CMK (cell line): ENCODE data around the gene TAF4.
"Not testable (repeated sequence)": the region's sequence is repeated elsewhere in the genome, so short reads cannot be mapped to it uniquely, and the experiment has no call there.

Experiments used
- DNase-seq: peaks from one replicate; pipeline ENCODE4 v3.0.0-alpha.2; 2010; ENCODE audit warnings: low read depth

TAF4 gene

DNA sequence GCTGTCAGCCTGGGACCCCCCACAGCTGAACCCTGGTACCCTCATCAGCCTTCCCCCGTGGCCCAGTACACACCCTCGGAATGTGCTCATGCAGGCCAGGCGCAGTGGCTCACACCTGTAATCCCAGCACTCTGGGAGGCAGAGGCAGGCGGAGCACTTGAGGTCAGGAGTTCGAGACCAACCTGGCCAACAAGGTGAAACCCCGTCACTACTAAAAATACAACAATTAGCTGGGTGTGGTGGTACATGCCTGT lies 9.9 kb downstream of the TAF4 start:
- DNase-seq = not testable (repeated sequence)

DNA sequence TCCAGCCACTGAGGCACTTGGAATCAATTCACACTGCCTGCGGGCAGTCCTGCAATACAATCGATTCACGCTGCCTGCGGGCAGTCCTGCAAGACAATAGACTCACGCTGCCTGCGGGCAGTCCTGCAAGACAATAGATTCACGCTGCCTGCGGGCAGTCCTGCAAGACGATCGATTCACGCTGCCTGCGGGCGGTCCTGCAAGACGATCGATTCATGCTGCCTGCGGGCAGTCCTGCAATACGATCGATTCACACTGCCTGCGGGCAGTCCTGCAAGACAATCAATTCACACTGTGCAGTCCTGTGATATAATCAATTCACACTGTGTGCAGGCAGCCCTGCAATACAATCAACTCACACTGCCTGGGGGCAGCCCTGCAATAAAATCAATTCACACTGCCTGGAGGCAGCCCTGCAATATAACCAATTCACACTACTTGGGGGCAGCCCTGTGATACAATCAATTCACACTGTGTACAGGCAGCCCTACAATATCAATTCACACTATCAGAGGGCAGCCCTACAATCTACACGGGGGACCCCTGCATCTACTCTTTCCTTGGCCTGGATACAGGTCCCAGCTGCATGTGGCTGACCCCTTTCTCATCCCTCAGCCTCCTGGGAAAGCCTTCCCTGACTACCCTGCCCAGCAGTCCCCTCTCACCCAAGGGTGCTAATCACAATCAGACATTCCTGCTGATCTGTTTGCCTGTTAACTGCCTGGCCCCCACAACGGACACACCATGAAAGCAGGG lies 10.4 kb downstream of the TAF4 start:
- no peak for DNase-seq

DNA sequence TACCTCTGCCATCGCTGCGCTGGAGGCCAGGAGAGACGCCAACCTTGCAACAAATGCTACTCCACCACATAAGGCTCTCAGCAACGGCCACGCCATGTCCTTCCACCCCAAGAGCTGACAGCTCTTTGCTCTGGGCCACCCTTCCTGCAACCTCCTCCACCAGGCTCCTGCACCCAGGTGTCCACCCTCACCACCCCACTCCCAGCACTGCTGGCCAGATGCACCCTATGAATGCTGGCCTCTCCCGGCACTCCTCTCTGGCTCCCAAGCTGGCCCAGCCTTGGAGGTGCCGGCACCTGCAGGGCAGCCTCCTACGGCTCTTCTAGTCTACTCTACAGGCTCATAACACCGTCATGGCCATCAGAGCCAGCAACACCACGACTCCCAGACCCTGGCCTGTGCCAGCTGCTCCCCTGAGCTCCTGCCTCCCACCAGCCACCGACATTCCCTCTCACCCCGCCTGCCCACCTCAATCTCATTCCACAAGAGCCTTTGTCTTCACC lies 11.2 kb downstream of the TAF4 start:
- no peak for DNase-seq

DNA sequence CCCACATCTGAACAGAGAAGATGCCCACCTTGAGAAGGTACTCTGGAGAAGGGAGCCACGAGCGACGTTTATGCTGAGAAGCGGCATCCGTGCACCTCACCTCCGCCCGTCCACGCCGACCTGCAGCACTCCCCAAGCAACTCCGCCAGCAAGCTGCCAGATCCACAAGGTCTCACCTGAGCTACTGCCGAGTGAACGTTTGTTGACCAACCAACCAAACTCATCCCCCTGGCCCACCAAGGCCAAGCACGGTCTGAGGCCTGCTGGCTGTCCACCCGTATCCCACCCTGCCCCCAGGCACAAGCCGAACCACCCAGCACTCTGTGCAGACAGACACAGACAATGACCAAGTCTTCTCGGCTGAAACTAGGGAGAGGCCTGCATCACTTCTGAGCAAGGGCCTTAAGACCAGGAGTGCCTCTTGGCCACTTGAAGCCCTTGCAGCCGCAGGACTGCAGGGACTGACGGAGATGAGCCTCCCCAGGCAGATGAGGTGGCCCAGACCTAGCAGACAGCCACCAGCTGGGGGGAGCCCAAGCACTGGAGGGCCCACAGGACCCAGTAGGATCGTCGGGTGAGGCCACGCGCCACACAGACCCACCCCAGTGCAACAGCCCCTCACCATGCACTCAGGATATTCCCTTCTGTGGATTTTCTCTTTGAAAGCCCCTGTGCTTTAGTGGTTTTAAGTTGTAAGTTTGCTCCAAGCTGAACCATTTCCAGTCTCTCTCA lies 12.1 kb downstream of the TAF4 start:
- no peak for DNase-seq

DNA sequence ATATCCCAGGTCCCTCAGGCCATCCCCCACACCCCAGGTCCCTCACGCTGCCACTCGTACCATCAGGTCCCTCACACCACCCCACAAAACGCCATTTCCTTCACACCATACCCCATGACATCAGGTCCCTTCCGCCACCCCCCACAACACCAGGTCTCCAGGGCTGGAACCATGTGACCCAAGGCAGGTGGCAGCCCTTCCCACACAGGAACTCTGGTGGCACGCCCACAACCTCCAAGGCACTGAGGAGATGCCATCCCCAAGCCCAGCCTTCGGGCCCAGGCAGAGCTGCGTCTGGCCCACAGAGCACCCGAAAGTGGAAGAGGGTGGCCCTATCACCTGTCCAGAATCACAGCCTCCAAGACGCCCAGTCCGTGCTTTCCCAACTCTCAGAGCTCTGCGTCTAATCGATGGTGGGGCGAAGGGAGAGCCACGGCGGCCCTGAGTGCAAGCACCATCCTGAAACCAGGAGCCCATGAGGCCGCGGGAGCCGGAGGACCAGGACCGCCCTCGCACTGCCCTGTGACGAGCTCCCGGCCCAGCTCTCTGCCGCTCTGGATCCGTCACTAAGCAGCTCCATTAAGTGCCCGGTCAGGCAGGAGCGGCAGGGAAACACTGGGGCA lies 12.7 kb downstream of the TAF4 start:
- DNase-seq = no peak

DNA sequence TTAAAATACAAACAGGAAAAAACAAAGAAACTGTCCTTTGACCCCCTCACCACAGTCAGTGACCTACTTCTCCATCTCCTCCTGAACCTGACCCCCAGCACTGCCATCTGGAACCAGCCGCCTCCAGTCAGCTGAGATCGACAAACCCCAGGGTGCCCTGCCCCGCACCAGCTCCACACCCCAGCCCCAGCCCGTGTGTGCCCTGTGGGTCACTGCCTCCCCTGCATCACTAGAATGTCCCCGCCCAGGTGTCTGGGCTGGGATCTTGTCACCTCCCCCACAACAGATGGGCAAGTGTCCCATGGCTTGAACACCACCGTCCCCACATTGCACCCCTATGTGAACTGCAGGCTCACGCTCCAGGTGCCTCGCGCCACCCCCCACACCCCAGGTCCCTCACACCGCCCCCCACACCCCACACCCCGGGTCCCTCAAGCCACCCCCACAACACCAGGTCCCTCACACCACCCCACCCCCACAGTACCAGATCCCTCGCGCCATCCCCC lies 13.3 kb downstream of the TAF4 start:
- no peak for DNase-seq

DNA sequence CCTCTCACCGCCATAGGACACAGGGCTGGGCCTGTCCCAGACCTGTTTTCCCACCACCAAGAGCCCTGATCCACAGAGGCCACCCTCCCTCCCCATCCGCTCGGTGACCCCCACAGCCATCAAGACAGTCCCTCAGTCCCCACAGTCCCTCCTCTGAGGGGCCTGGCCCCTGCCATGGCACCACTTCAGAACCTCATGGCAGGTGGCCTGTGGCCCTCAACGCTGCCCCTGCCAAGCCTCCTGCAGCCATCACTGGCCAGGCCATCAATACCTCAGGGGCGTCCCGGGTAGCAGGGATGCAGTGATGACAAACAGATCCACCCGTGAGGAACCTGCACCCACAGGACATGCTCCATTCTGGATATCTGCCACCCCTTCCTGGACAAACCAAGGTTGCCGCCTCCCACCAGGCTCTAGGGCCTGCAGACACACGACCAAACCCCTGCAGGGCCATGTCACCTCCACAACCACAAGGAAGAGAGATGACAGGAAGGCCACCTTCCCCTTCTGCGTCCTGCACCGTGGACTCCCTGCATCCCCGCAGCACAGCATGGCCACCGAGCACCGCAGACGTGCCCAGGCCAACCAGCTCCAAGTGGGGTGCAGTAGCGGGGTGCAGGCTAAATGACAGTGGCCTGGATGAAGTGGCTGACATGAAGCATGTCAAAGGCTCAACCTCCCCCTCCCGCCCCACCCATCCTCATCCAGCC lies 14.0 kb downstream of the TAF4 start:
- DNase-seq = no peak

DNA sequence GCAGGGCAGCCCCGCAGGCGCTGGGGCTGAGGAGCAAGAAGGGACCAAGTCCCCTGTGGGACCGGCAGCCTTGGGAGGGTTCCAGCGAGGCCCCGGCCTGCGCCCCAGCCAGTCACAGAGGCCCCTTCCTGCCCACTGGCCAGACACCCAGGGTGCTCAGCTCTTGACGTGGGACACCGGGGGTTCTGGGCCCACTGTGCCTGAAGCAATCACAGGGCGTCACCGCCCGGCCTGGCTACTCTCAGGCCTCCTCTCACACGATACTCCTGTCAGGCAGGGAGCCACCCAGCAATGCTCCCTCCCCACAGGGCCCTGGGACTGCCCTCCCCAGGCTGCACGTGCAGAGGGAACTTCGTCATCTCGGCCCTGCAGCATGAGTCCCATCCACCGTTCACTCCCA lies 14.5 kb downstream of the TAF4 start:
- DNase-seq = no peak

DNA sequence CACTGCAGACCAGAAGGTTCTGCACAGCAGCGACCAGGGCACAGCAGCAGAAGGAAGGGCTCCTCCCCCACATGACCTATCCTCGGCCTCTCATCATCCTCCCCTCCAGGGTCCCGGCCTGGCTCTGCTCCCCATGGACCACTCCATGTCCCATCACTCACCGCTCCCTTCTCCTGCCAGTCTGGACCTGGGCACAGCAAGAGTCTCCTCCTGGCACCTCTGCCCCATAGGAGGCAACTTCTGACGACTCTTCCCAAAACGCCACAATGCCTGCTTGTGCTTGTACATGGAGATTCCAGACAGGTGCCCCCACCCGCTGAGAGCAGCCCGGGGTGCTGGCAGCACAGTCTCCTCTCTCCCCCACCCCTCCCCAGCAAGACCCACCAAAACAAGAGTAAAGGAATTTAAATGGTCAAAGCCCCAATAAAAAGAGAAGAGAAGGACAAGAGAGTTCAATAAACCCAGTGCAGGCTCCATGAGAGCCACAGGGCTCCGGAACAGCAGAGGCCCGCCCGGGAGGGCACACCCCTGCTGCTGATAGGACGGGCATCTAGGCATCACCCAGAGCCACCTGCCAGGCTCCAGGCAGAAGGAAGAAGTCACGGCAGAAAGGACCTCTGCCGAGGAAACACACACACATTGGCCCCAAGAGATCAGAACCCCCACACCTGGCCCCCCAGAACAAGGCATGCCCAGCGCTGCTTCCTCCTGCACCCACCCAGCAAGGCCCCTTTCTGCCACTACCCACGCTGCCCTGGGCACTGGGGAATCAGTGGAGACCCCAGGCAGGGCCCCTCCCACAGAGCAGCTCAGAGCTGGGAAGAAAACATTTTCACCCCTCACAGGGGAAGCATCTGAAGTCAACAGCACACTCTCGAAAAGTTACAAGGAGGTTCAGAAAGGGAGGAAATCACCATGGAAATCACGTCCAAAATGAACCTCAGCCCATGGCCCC lies 15.2 kb downstream of the TAF4 start:
- no peak for DNase-seq

DNA sequence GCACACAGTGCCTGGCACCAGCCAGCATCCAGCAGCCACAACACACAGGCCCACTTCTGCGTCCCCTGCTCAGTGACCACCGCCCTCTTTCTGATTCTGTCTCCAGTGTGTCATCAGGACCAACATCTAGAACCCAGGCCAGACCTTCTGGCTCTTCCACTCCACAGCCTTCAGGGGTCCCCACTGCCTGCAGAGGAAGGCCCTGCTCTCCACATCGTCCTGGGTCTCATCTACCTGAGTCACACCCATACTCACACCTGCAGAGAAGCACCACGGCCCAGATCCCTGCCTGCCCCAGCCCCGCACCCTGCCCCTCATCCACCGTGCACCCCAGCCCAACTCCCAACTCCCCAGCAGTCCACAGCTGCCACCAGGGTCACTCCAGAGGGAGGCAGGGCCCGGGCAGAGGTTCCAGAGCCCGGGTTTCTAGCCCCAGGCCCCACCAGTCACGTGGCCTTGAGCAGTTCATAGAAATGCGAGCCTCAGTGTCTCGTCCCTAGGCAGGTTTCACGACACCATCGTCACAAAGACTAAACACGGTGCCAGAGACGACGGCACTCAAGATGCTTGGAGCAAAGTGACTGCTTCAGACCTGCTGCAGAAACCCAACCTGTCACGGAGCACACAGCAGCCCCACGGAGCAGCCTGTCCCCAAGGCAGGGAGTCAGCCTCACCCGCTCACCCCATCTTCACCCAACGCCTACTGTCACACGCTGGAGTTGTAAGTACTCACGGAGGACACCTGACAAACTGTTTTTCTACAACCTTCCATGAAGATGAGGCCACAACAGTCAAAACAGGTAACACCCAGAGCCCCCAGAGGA lies 16.1 kb downstream of the TAF4 start:
- no peak for DNase-seq

DNA sequence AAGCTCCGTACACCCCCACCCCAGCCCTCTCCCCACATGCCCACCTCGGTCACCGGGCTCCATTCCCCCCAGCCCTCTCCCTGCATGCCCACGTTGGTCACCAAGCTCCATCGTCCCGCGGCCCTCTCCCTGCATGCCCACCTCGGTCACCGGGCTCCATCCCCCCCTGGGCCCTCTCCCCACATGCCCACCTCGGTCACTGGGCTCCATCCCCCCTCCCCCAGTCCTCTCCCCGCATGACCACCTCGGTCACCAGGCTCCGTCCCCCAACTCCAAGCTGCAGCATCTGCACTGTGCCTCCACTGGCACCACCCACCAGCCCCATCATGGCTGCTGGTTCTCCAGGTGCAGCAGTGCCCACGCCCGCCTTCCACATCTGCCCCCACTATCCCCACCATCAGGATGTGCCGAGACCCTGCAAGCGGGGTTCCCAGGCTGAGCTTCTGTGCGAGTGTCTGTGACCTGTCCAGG lies 16.8 kb downstream of the TAF4 start:
- DNase-seq = no peak

DNA sequence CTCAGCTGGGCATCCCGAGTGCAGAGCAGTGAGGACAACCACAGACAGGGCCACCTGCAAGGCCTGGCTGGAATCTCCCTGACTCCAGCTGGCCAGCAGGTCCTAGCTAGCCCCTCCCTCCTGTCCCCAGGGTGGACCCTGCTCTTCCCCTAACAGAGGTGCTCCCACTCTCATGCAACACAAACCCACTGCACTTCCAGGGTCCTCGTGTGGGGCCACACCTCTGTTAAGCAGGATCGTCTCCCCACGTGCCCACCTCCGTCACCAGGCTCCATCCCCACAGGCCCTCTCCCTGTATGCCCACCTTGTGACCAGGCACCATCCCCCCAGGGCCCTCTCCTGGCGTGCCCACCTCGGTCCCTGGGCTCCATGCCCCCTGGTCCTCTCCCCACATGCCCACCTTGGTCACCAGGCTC lies 17.3 kb downstream of the TAF4 start:
- DNase-seq = no peak

DNA sequence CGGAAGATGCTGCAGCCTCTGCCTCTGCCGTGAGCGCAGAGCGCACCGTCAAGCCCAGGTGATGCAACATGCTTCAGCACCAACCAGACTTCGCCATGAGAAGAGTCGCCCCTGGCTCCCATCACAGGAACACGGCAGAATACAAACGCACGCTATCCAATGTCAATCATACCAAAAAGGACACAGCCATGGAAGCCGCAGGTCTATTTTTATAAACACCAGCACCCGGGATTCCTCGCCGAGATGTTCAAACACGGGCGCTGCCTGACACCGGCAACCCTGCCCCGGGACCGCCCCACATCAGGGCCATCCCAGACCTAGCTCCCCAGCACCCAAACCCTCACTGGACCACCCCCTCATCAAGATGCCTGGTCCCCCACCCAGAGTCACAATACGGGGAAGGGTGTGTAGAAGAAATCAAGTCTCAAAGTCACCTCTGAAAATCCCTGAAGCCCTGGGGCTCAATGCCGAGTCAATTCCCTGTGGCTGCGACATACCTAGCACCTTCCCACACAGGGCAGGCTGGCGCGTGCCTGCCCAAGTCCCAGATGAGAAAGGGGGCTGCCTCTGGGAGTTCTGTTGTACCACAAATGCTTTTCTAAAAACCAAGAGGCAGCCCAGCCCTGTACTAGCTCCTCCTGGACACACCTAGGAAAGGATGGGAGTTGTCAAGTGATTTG lies 17.9 kb downstream of the TAF4 start:
- DNase-seq = no peak

DNA sequence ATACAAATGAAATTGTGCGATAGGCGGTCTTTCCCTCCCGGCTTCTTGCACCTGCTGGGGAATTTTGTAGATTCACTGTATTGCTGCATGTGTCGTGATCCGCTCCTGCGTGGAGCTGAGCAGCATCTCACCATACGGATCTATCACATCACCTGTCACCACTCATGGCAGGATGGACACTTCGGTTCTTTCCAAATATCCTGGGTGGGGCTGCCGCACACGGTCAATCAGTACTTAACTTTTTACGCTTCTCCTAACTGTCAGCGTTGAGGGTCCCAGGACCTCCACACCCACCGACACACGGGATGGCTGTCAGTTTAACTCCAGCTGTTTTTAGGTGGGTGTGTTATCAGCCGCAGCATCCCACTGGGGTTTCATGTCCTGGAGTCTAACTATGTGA lies 19.2 kb downstream of the TAF4 start:
- no peak for DNase-seq

DNA sequence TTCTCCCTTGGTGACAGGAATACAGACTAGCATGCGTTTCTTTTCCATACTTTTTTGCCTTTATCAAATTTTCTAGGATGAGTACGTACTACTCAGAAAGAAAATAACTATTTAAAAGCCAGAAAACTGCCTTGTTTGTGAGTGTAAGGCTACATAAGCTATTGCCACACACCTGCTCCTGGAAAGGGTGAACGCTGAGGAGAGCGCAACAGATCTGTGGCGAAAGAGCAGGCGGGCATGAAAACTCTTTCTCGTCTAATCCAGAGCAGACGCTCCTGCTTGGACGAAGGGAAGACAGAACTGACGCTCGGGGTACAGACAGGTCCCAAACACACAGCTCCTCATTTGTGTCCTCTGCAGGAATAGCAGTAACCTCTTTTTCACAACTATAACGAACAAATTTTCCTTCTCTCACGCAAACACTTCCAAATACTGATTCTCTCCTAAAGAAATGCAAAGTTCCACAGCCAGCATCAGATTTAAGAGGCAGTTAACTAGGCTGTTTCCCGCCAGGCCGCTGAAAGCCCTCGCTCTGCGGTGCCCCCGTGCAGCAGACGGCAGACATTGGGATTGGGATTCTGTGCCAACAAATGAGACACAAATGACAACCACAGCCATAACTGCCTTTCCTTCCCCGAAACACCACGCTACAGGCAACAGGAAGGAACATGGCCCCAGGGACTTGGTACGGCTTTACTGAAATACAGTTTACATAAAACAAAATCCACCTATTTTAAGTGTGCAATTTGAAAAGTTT lies 20.0 kb downstream of the TAF4 start:
- no peak for DNase-seq

DNA sequence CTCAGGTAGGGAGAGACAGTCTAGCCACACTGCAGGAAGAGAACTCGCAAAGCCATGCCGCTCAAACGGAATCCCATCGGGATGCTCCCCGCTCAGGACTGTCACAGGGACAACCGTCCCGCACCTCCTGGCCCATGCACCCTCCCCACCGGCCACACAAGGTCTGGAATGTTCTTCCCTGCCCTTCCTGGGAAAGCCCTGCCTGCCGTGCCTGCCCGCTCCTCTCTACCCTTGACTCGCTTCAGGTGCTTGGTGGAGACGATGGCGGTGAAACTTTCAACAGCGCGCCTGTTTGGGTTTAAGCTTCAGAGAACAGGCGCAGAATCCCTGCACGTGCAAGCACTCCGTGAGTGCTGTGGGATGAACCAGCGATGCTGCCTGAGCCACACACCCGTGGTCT lies 20.6 kb downstream of the TAF4 start:
- no peak for DNase-seq

DNA sequence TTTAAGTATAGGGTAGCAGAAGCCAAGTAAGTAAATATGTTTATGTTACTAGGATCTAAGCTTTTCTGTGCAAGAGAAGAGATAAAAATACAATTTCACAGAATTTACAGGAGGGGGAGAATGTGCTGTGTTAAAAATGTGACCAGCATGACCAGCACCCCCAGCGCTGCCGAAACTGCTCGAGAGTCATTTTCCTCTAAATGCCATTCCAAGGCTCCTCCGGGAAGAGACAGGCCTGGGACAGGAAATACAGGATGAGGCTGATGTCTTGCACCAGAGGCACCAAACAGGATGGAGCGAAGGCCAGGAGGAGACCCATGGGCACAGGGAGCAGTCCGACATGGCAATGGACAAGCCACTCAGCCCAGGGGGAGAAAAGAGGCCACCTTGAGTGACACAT lies 21.1 kb downstream of the TAF4 start:
- no peak for DNase-seq

DNA sequence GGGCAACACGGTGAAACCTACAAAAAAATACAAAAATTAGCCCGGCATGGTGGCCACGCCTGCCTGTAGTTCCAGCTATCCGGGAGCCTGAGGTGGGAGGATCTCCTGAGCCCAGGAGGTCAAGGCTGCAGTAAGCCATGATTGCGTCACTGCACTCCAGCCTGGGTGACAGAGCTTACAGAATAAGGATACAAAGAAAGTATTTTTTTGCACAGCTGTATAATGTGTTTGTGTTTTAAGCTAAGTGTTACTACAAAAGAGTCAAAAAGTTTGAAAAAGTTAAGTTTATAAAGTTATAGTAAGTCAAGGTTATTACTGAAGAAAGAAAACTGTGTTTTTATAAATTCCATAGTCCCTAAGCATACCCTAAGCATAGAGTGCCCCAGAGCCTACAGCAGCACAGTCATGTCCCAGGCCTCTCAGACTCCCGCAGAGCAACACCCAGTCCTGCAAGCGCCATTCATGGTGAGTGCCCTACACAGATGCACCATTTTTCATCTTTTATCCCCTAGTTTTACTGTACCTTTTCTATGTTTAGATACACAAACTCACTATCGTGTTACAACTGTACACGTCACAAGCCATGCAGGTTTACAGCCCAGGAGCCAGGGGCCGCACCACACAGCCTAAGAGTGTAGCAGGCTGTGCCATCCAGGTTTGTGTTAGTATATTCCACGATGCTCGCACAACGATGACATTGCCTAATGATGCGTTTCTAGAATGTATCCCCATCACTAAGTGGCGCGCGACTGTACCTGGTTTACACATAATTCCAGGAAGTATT lies 22.4 kb downstream of the TAF4 start:
- DNase-seq = no peak
